ENCODE results near the gene JADE3.

The JADE3 gene

DNA sequence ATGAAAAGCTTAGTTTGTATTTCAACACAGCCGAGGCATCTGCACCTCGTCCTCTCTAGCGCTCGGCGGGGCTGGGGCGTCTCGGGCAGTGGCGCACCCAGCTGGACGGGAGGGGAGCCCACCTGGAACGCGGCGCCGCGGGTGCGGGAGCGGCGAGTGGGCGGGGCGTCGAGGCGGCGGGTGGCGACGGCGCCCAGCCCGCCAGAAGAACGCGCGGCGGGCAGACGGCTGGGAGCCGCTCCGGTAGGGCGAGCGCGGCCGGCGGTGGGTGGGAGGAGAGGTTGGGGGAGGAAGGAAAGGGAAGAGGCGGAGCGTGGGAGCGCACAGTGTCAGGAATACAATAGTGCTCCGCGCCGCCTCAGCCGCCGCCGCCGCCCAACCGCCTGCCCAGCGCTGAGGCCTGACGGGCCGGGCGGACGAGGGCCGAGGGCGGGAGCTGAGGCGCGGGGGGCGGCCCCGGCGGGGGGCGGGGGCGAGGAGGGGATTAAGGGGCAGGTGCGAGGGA is at the start of gene JADE3:
TSS of gene JADE3 (plus strand) at position 324 of the 505 bp plus-strand sequence. CDS start 72,474 bp downstream, outside the sequence.
- DNase-seq: peak; percentile 32

DNA sequence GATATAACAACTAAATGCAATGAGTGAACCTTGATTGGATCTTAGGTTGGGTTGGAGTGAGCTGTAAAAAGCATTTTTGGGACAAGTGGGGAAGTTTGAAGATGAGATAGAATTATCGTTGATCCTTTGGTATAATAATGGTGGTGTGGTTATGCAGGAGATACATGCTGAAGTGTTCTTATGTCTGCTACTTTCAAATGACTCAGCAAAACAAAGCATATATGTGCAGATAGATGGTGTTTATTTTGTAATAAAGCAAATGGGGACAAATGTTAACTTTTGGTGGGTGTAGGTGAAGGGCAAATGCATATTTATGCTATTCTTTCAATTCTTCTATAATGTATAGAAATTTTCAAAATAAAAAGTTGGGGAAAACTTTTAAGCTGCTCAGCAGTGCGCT is 49.1 kb upstream of the JADE3 start:
- DNase-seq: no peak

DNA sequence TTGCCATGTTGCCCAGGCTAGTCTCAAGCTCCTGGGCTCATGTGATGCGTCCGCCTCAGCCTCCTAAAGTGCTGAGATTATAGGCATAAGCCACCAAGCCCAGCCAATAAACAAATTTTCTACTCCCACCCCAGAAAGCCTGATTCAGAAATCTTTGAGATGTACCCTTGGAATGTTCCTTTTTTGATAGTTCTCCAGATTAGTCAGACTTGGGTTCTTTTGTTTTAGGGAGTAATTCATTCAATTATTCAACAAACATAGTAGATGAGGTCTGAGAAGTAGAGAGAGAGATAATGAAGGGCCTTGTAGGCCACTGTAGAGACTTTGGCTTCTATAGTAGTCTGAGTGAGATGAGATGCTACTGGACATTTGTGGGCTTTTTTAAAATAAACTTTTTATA is 47.6 kb upstream of the JADE3 start:
- DNase-seq: no peak

DNA sequence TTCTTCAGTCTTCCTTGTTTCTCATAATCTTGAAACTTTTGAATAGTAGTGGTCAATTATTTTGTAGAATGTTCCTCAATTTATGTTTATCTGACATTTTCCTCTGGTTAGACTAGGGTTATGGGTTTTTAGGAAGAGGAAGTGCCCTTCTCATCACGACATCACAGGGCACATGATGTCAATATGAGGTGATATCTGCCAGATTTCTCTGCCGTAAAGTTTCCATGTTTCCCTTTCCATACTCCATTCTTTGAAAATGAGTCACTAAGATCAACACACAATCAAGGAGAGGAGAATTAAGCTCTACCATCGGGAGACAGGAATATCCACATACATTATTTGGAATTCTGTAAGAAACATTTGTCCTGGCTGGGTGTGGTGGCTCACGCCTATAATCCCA is 46.9 kb upstream of the JADE3 start:
- peak; percentile 75 for DNase-seq

DNA sequence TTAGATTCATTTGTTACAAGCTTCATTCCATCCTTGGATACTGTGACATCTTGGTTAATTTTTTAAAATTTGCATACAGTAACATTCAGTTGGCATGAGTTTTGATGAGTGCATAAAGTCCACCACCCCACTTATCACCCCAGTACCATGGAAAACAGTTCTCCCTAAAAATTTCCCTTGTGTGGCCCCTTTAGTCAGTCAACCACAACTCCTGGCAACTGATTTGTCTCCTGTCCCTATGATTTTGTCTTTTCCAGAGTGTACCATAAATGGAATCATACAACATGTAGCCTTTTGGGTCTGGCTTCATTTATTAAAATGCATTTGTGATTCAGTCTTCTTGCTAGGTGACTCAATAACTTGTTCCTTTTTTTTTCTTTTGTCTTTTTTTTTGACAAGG is 45.5 kb upstream of the JADE3 start:
- peak; percentile 17 for DNase-seq

DNA sequence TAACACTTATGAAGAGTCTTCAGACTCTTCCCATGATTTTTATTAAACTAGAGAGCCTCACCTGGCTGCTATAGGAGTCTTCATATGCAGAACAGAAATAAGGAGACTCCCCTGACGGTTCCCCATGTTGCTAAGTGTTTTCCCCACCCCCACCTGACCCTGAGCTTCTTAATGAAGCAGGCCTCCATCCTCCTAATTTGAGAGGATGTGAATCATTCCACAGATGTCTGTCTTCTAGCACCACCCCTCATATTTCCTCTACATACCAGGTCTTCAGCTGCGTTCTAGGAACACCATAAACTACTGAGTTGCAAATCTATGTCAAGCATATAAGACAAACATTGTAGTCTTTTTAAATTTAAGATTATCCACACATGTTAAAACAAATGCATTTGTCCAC is 38.5 kb upstream of the JADE3 start:
- DNase-seq: no peak

DNA sequence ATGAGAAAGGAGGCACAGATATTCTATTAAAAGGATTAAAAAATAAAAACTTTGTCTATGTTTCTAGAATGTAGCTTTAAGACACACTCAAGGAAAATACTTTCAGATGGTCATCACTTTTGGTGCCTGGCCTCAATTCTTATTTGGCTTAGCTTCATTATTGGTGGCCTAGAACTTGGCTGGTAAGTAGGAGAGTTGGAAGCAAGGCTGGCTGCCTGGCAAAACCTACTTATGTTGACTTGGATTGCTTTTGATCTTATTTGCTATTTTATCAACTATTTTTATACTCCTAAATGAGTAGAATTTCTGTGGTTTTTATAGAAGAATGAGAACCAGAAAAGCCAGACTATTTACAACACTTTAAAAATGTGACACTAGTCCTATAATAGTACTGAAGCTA is 35.3 kb upstream of the JADE3 start:
- no peak for DNase-seq

DNA sequence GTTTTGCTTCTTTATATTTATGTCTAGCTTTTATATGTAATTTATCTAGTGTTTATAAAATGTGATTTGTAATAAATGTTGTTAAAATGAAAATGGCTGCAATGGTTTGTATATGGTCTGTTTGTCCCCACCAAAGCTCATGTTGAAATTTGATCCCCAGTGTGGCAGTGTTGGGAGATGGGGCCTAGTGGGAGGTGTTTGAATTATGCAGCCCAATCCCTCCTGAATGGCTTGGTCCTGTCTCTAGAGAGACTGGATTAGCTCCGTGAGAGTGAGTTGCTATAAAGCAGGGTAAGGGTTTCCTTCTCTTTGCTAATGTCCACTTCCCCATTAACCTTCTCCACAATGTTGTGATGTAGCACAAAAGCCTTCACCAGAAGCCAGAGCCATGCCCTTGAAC is 30.0 kb upstream of the JADE3 start:
- no peak for DNase-seq

DNA sequence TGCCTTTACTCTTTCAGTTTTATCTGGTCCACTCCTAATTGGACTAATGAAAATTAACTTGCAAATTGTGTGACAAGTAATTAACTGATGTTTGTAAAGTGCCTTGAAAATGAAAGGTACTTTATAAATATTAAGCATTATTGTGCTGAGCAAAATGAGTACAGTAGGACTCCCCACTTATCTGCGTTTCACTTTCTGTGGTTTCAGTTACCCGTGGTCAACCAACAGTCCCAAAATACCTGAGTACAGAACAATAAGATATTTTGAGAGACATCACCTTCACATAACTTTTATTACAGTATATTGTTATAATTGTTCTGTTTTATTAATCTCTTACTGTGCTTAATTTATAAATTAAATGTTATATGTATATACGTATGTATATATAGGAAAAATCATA is 27.4 kb upstream of the JADE3 start:
- DNase-seq: no peak

DNA sequence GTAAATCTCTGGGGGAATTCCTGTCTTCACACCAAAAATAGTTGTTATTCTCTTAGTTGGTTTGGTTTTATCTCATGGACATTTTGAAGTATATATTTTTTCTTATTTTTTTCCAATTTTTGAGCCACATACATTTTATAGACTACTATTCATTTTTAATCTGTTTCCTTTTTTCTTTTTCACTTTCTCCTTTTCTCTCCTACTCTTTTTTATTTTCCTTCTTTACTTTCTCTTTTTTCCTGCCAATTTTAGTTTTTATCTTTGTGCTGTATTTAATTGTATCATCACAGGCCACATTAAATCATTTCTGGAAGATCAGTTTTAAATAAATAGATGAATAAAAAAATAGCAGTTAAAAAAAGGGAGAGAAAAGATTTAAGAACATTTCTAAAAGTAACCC is 14.0 kb upstream of the JADE3 start:
- DNase-seq: no peak

DNA sequence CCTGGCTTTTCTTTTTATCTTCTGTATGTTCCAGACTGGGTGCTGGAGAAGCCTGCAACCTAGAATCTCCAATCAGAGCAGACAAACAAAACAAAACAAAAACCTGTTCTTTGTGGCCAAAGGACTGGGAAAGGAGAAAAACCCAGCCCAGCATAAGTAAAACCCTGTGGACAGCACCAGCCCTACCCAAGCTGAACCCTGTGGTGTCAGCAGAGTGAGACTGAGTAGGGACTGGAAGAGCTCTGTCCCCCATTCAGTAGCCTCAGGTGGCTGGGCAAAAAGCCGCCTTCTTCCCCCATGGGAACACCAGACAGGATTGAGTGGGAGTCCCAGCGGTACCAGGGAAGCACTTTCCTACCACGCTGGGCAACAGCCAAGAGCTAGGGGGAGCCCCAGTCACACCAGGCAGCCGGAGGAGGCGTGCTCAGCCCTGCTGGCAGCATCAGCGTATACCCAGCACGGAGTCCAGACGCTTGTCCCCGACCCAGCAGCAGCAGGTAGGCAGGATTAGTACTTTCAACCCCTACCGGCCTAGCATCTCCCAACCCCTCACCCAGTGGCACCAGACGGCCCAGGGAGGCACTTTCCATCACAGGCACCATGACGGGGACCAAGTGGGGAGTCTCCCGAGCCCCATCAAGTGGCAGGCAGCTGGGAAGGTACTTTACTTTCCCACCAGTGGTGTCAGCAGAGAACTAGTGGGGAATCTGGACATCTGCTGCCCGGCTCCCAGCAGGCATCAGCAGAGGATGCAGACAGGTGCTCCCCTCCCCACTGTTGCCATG is 8.6 kb upstream of the JADE3 start:
- peak; percentile 58 for DNase-seq

DNA sequence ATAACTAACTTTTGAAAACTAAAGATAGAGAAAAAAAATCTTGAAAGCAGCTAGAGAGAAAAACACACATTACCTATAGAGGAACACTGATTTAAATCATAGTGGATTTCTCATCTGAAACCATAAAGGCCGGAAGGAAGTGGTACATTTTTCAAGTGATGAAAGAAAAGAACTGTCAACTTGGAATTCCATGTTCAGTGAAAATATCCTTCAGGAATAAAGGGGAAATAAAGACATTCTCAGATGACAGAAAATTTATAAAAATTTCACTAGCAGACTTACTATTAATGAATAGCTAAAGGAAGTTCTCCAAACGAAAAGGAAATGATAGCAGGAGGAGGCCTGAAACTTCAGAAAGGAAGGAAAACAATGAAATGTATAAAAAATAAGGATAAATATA is 7.6 kb upstream of the JADE3 start:
- no peak for DNase-seq

DNA sequence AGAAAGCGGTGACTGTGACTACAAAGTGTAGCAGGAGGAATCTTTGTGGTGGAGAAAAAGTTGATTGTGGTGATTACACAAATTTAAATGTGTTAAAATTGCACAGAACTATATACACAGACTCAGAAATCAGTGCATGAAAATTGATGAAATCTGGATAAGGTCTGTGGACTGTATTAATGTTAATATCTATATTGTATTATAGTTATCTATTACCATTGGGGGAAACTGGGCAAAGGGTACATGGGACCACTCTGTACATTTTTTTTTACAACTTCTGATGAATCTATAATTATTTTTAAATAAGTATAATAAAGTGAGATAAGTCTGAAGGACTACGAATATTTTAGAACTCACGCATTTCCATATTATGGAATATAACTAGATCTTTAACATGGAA is 1.8 kb upstream of the JADE3 start:
- no peak for DNase-seq

DNA sequence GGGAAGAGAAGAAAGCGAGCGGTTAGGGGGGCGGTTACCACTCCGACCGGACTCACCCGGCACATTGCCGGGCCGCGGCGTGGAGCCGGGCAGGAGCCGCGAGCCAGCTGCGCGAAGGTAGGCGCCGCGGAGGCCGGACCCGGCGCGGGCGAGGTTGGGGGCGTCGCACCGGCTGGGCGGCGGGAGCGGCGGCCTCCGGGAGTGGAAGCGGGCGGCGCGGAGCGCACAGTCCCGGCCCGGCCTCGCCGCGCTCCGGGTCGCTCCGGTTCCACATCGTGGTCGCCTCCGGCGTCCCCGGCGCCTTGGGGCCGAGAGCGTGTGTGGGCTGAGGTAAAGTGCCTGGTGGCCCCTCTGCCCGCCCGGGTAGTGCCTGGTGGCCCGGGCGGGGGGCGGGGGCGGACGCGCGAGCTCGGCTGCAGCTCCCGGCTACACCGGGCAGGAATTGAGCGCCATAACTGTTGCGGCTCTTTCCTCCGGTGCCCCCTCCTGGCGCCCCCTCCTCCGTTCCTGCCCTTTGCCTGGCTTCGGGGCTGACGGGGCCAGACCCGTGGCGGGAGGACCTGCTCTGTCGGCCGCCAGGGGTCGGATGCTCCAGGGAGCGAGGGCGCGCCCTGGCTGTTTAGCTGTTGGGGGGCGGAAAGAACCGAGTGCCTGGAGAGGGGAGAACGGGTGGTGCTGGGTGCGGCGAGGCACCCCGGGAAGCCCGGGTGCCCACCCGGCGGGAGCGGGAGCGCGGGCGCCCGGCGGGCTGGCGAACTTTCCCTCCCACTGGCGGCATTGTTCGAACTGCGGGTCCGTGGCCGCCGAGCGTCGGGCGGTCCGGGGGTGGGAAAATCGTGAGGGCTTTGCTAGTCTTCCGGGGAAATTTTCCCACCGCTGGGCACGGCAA is 626 bp downstream of the JADE3 start:
- peak; percentile 54 for DNase-seq

DNA sequence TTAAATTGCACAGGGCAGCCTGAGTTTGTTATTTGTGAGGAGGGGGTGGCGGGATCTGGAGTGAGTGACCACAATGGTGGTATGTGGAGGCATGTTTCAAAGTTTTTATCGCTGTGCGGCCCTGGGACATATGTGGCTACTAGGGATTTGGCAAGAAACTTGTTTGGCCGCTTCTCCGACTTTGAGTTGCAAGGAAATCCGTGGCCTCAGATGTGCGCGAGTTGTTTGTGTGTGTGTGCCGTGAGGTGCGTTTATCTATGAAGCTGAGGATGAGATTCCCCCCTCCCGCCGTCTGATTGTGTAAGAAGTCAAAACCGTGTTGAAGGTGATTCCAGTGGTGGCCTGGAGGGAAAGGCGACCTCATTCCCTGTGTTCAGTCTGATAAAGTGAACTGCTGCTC is 1.4 kb downstream of the JADE3 start:
- DNase-seq: peak; percentile 2

DNA sequence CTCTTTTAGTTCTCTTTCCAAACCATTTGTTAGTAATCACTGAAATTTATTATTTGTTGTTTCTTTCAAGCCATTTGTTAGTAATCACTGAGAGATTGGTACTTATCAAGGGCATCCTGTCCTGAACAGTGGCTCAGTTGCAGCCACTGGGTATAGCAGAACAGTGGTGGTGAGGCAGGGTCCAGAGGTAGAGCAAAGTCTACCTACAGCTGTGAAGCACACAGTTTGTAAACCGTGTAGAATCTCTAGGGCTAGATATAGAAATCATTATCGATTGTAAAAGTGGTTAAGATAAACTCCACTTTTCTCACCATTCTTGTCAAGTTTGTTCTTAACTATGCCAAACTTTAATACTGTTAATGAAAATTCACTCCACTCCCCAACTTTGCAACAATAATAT is 4.1 kb downstream of the JADE3 start:
- DNase-seq: no peak

DNA sequence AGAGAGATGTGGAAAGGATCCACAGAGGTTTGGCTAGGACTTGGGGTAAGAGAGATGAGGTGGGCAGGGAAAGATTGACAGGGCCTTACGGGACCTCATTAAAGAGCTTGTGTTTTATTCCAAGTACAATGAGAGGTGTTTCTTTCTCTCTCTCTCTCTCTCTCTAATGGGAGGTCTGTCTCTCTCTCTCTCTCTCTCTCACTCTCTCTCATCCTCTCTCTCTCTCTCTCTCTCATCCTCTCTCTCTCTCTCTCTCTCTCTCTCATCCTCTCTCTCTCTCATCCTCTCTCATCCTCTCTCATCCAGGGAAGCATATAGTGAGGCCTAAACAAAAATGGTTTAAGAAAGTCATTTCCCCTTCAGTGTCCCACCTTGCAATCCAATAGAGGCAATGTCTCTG is 5.4 kb downstream of the JADE3 start:
- DNase-seq: no peak

DNA sequence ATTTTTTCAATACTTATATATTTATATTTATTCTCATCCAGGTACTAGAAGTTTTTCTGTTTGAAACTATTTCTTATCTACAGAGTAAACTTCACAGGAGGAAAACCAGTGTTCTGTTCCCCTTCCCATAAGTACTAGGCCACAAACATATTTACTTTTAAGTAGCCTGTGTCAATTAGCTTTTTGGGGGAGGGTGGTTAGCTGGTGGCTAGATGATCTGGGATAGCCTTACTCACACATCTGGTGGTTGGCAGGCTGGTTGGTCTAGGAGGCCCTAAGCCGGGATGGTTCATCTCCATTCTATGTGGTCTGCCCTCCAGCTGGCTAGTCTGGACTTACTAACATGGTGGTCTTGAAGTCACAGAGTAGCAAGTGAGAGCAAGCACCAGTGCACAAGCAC is 6.2 kb downstream of the JADE3 start:
- no peak for DNase-seq

DNA sequence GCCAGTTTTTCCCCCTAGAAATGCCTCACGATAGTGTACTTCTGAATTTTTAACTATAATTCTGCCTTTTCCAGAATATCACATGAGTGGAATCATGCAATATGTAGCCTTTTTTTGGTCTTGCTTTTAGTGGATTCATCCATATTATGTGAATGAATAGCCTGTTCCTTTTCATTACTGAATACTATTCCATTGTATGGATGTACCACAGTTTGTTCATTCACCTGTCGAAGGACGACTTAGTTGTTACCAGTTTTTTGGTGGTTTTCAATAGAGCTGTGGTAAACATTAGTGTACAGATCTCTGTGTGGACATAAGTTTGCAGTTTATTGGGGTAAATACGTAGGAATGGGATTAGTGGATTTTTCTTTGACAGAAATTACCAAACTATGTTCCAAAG is 8.0 kb downstream of the JADE3 start:
- no peak for DNase-seq

DNA sequence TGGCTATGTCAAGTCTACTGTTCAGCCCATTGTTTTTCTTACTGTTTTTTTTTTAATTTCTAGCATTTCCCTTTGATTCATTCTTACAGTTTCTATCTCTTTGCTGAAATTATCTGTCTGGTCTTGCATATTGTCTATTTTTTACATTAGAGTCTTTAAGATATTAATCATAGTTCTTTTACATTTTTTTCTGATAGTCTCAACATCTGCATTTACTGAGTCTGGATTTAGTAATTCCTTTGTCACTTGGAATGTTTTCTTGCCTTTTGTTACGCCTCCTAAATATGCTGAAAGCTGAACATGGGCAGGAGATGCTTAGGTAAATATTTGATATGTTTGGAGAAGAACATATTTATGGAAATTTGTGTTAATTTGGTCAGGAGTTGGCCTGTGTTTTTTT is 10.4 kb downstream of the JADE3 start:
- no peak for DNase-seq

DNA sequence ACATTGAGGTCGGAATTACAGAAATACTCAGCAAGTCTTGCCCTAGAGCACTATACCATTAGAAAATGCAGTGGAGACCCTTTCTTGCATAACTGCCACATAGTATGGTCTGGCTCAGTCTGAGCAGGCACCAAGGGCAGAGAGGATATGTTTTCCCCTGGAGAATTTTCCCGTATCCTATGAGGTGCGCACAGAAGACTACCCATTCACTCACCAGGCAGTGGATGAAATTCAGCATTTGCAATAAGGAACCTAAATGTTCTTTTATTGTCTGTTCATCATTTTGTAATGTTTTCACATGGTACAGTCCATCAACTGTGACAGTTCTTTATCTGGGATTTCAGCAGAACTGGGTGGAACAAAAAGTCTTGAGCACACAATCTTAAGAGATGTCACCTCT is 15.5 kb downstream of the JADE3 start:
- DNase-seq: no peak

DNA sequence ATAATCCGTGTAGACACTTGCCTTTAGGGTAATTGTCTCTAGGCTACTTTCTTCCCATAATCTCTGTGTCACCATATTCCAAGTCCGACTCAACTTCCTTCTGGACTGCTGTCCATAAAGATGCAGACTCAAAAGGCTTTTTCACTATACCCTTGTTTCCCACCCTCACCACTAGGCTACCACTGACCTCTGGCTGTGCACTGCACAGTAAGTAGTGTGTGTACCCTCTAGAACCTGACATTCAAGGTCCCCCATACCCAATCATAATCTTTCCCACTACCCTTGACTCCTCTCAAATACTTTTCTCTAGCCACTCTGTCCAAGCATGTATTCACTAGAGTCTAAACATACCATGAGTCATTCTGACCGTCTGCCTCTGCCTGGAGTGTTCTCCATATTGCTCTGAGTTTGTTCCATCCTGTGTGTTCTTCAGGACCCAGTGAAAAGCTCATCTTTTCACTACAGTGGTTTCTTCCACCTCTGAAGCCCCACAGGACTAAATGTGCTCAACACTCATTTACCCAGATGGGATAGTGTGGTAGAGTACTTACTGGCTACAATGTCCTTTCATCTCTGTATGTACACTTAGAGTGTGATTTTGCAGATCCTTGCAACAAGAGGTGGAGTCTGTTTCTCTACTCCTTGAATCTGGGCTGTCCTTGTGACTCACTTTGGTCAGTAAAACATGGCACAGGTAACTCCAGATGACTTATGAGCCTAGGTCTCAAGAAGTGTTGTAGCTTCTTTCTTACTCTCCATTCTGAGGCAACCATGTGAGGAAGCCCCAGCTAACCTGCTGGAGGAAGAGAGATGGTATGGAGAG is 17.4 kb downstream of the JADE3 start:
- no peak for DNase-seq

DNA sequence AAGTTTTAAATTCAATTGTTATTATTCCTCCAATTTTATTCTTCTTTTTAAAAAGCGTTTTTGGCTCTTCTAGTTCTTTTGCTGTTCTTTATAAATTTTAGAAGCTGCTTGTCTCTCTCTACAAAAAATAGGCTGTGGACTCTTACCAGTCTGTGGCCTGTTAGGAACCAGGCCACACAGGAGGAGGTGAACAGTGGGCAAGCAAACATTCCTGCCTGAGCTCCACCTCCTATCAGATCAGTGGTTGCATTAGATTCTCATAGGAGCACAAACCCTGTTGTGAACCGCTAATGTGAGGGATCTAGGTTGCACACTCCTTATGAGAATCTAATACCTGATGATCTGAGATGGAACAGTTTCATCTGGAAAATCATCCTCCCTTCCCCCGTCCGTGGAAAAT is 23.1 kb downstream of the JADE3 start:
- no peak for DNase-seq

All from suppressor macrophage treated with lipopolysaccharide for 4 hours (primary cell).